ENCODE measurements around the gene DNAAF8.

- TF ChIP-seq, protein P1, sequence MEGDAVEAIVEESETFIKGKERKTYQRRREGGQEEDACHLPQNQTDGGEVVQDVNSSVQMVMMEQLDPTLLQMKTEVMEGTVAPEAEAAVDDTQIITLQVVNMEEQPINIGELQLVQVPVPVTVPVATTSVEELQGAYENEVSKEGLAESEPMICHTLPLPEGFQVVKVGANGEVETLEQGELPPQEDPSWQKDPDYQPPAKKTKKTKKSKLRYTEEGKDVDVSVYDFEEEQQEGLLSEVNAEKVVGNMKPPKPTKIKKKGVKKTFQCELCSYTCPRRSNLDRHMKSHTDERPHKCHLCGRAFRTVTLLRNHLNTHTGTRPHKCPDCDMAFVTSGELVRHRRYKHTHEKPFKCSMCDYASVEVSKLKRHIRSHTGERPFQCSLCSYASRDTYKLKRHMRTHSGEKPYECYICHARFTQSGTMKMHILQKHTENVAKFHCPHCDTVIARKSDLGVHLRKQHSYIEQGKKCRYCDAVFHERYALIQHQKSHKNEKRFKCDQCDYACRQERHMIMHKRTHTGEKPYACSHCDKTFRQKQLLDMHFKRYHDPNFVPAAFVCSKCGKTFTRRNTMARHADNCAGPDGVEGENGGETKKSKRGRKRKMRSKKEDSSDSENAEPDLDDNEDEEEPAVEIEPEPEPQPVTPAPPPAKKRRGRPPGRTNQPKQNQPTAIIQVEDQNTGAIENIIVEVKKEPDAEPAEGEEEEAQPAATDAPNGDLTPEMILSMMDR (conservative IDR thresholded peaks at IDR 0.05; ENCODE audit: low read depth, low read length): no peak
- TF ChIP-seq EZH2 (IDR thresholded peaks at IDR 0.05; ENCODE audit: low read length, unreplicated experiment) (no peak), EZH2phosphoT487 (IDR thresholded peaks at IDR 0.05; ENCODE audit: borderline replicate concordance, low read length) (no peak)
These were observed 11.1 kb upstream of the DNAAF8 start for GRCh38 chr16:4723071-4723767.
